Measurements from ENCODE around the gene NMRK2.
"Not testable (repeated sequence)": the region's sequence is repeated elsewhere in the genome, so short reads cannot be mapped to it uniquely, and the experiment has no call there.

The NMRK2 gene, protein sequence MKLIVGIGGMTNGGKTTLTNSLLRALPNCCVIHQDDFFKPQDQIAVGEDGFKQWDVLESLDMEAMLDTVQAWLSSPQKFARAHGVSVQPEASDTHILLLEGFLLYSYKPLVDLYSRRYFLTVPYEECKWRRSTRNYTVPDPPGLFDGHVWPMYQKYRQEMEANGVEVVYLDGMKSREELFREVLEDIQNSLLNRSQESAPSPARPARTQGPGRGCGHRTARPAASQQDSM

GRCh38 chr19:3932931-3933810, at the start of gene NMRK2:
Gene NMRK2 (plus strand): TSS chr19:3933069. CDS start chr19:3933672, 603 bp downstream.
- no peak for DNase-seq (ENCODE audit: low read depth in 2 of 2)

DNA sequence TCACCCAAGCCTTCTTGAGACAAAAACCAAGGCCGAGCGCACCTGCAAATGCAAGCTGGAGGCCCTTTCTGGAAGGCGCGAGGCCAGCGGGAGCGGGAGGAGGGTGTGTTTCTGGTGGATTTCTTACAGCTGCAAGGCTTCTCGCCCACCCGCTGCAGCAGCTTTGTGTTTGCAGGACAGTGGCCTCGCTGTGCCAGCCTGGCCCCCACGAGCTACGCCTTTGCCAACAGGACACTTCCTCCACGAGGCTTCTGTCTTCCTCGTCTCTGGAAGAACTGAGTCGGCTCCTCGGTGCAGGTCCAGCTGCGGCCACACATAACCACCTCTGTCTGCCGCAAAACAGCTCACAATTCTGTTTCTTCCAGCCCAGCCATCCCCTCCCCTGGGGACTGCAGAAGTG, 42.3 kb upstream of the NMRK2 start:
- DNase-seq (ENCODE audit: low read depth in 2 of 2) = no peak

- DNase-seq (ENCODE audit: low read depth in 2 of 2) = no peak
Measured at GRCh38 chr19:3893509-3894179, 39.2 kb upstream of the NMRK2 start.

DNA sequence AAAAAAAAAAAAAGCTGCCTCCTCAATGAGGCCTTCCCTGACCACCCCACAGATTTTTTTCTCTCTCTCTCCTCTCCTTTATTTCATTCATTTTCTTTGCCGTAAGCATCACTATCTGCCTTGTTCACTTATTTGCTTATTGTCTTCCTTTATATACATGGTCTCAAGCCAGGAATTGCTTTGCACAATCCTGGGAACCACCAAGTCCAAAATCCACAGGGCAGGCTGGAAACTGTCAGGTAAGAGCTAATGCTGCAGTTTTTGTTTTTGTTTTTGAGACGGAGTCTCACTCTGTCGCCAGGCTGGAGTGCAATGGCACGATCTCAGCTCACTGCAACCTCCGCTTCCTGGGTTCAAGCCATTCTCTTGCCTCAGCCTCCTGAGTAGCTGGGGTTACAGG, 37.9 kb upstream of the NMRK2 start:
- DNase-seq (ENCODE audit: low read depth in 2 of 2) = not testable (repeated sequence)

GRCh38 chr19:3895788-3896187, 37.1 kb upstream of the NMRK2 start:
- no peak for DNase-seq (ENCODE audit: low read depth in 2 of 2)

GRCh38 chr19:3897936-3898335, 34.9 kb upstream of the NMRK2 start:
- no peak for DNase-seq (ENCODE audit: low read depth in 2 of 2)

GRCh38 chr19:3898426-3898825, 34.4 kb upstream of the NMRK2 start:
- DNase-seq (ENCODE audit: low read depth in 2 of 2) = no peak

DNA sequence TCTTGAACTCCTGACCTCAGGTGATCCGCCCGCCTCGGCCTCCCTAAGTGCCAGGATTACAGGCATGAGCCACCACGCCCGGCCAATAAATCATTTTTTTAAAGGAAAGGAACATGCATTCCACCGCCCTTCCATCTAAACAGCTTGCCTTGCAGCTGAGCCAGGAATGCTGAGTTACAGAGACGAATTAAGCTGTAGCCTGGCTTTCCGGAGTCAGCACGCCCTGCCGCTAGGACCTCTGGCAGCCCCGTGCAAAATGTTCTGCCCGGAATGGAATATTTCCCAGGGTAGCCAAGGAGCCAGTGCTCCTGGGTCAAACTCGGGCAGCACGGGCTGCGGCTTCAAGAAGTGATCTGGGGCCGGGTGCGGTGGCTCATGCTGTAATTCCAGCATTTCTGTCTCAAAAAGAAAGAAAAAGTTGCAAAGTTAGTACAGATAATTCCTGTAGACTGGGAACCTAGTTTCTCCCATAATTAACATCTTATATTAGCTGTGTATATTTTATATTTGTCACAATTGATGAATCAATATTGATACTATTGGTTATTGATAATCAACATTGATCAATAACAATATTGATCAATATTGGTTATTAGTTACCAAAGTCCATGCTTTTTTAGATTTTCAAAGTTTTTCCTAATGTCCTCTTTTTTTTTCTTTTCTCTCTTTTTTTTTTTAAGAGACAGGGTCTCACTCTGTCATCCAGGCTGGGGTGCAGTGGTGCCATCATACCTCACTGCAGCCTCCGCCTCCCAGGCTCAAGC, 33.2 kb upstream of the NMRK2 start:
- DNase-seq (ENCODE audit: low read depth in 2 of 2) = no peak

GRCh38 chr19:3902317-3902973, 30.4 kb upstream of the NMRK2 start:
- DNase-seq (ENCODE audit: low read depth in 2 of 2) = no peak

- no peak for DNase-seq (ENCODE audit: low read depth in 2 of 2)
Measured at GRCh38 chr19:3904233-3904632, 28.6 kb upstream of the NMRK2 start.

GRCh38 chr19:3907626-3908265, 25.1 kb upstream of the NMRK2 start:
- DNase-seq (ENCODE audit: low read depth in 2 of 2) = no peak

DNA sequence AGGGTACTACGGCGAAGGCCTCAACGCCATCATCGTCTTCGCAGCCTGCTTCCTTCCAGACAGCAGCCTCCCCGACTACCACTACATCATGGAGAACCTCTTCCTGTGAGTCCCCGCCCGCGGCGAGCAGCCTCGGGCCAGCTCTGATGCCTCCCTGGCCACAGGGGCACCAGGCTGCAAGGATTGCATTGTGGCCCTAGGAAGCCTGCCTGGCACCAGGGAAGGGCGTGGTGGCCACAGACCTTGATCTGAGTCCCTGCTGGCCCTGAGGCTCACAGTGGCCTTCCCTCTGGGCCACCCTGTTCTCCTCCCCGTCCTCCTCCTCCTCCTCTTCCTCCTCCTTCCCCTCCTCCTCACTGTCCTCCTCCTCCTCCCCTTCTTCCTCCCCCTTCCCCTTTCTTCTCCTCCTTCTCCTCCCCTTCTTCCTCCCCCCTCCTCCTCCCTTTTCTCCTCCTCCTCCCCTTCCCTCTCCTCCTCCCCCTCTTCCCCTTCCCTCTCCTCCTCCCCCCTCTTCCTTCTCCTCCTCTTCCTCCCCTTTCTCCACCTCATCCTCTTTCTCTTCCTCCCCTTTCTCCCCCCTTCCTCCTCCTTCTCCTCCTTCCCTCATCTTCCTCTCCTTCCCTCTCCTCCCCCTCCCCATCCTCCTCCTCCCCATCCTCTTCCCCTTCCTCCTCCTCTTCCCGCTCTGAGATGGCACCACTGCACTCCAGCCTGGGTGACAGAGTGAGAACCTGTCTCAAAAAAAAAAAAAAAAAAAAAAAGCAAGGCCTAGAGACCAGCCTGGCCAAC, 24.4 kb upstream of the NMRK2 start:
- no peak for DNase-seq (ENCODE audit: low read depth in 2 of 2)

DNA sequence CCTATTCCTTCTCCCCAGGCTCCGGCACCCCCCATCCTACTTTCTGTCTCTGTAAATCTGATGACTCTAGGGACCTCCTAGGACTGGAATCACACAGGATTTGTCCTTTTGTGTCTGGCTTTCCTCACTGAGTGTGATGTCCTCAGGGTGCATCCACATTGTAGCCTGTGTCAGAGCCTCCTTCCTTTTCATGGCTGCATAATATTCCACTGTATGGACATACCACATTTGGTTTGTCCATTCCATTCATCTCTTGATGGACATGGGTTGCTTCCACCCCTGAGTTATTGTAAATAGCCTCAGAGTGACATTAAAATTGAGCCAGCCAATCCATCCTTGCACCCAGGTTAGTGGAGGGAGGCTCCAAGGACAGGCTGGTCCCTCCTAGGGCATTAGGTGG, 22.8 kb upstream of the NMRK2 start:
- no peak for DNase-seq (ENCODE audit: low read depth in 2 of 2)

DNA sequence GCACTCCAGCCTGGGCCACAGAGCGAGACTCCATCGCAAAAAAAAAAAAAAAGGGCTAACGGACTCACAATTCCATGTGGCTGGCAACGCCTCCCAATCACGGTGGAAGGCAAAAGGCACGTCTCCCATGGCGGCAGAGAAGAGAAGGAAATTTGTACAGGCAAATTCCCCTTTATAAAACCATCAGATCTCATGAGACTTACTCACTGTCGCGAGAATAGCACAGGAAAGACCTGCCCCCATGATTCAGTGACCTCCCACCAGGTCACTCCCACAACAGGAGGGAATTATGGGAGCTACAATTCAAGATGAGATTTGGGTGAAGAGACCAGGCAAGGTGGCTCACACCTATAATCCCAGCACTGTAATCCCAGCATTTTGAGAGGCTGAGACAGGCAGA, 18.7 kb upstream of the NMRK2 start:
- DNase-seq (ENCODE audit: low read depth in 2 of 2) = no peak

- DNase-seq (ENCODE audit: low read depth in 2 of 2) = no peak
Measured at GRCh38 chr19:3916033-3916432, 16.8 kb upstream of the NMRK2 start.

DNA sequence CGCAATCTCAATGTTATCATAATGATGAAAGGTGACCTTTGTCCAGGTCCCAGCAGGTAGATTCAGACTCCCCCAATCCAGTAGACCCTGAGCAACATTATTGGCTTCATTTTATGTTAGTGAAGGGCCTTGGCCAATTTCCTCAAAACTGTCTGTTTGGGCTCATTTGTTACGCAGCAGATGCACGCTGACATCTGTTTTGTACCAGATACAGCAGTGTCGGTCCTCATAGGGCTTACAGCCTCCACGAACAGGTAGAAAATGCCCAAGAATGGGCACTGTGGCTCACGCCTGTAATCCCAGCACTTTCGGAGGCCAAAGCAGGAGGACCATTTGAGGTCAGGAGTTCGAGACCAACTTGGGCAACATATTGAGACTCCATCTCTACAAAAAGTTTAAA, 13.1 kb upstream of the NMRK2 start:
- no peak for DNase-seq (ENCODE audit: low read depth in 2 of 2)

GRCh38 chr19:3923096-3923758, 9.6 kb upstream of the NMRK2 start:
- no peak for DNase-seq (ENCODE audit: low read depth in 2 of 2)

- DNase-seq (ENCODE audit: low read depth in 2 of 2) = no peak
Measured at GRCh38 chr19:3923912-3924311, 9.0 kb upstream of the NMRK2 start.

GRCh38 chr19:3931041-3931440, 1.8 kb upstream of the NMRK2 start:
- no peak for DNase-seq (ENCODE audit: low read depth in 2 of 2)
